NCI-H774 (cell line): ENCODE measurements around the gene HUS1.
"Not testable (repeated sequence)": the region's sequence is repeated elsewhere in the genome, so short reads cannot be mapped to it uniquely, and the experiment has no call there.

Source experiments
- DNase-seq: peaks from one replicate; lab custom pipeline; 2025; lab: John Stamatoyannopoulos, UW

HUS1 gene

DNA sequence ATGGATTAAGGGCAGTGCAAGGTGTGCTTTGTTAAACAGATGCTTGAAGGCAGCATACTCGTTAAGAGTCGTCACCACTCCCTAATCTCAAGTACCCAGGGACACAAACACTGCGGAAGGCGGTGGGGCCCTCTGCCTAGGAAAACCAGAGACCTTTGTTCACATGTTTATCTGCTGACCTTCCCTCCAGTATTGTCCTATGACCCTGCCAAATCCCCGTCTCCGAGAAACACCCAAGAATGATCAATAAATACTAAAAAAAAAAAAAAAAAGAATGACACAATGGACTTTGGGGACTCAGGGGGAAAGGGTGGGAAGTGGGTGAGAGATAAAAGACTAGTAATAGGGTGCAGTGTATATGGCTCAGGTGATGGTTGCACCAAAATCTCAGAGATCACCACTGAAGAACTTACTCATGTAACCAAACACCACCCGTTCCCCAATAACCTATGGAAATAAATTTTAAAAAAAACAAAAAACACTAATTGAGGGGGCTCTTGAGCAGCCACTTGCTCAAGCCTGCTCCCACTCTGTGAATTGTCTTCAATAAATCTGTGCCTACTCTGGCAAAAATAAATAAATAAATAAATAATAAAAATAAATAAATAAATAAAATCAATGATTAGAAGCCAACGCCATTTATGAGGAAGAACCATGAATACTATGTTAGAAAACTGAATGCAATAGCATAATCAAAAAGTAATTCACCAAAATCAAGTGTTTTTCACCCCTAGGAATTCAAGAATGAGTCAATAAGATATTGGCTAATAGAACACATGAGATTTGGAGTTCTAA lies 56.1 kb downstream of the HUS1 start:
- DNase-seq = not testable (repeated sequence)

DNA sequence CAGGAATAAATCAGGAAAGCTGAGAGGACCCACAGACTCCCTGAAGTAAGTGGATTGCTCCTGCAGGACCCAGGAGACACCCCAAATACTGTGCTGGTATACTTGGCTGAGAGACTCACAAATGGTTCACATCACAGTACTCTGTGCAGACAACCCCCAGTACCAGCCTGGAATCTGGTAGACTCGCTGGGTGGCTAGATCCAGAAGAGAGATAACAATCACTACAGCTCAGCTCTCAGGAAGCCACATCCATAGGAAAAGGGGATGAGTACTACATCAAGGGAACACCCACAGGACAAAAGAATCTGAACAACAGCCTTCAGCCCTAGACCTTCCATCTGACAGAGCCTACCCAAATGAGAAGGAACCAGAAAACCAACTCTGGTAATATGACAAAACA lies 62.9 kb downstream of the HUS1 start:
- not testable (repeated sequence) for DNase-seq

DNA sequence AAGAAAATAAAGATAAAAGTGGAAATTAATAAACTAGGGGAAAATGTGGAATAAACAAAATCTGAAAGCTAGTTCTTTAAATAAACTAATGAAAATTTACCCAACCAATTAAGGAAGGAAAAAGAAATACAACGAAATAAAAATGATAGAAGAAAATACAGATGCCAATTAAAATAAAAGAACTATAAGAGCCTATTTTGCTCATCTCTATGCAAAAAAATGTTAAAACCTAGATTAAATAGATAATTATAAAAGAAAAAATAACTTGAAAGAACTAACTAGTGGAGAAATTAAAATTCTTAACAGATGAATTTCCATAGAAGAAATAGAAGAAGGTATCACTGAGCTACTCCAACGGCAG lies 63.8 kb downstream of the HUS1 start:
- no peak for DNase-seq

DNA sequence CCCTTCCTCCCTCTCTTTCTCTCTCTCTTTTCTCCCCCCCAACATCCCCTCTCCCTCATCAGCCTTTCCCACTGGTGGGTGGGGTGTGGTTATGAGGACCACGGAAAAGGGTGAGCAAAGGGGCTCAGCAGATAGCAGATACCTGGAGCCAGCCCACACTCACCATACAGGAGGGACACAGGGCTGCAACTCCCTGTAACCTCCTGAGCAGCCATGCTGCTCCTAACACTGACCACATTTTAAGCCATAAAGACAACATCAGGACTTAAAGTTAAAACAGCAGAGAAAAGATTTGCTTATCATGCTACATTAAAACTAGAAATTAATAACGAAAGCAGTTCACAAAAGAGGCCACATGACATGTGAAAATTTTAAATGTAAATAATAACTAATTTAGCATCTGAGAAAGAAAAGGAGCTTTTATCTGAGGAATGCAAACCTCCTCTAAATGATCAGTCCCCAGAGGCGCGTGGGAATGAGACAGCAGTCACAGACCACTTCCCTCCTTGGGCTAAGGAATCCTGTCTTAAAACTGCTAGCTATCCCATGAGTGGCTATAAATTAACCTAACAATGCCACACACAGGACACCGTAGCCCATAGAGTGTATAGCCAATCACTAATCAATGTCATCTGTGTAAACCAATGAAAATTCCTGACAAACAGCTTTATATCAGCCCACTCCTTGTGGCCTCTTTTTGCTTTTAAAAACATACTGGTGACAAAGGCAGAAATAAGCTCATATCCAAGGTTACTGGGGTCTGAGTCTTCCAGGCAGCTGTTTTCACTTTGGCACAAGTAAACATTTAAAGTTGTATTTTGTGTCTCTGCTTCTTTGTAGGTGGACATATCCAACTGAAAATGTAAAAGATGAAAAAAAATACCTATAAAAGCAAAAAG lies 64.4 kb downstream of the HUS1 start:
- no peak for DNase-seq
